Ectodermal cell (in vitro differentiated cells): ENCODE measurements around the gene MGAT2.
"Not testable (repeated sequence)": the region's sequence is repeated elsewhere in the genome, so short reads cannot be mapped to it uniquely, and the experiment has no call there.

Experiments
- H3K27ac ChIP-seq: 2 replicates; pipeline ENCODE4 v1.7.0; 2013; ENCODE audit warnings: mild to moderate bottlenecking, low read depth, low read length; ENCODE audit not compliant: insufficient read depth, poor library complexity, severe bottlenecking
- H3K27me3 ChIP-seq: 2 replicates; pipeline ENCODE4 v1.7.0; 2013; ENCODE audit warnings: mild to moderate bottlenecking, low read length; ENCODE audit not compliant: insufficient read depth, control insufficient read depth, poor library complexity, severe bottlenecking
- H3K36me3 ChIP-seq: one replicate; pipeline ENCODE4 v1.7.0; 2013; ENCODE audit warnings: low read length; ENCODE audit not compliant: control insufficient read depth, insufficient read depth
- H3K4me1 ChIP-seq: one replicate; pipeline ENCODE4 v1.7.0; 2013; ENCODE audit warnings: low read length; ENCODE audit not compliant: control insufficient read depth, insufficient read depth
- H3K4me3 ChIP-seq: 2 replicates; pipeline ENCODE4 v1.7.0; 2013; ENCODE audit warnings: low read depth, low read length, control low read depth; ENCODE audit not compliant: insufficient read depth
- H3K9me3 ChIP-seq: 2 replicates; pipeline ENCODE4 v1.7.0; 2013; ENCODE audit warnings: mild to moderate bottlenecking, low read length, moderate library complexity; ENCODE audit not compliant: control insufficient read depth
- WGBS, 2 experiments: methylation state at CpG; one replicate each; pipeline ENCODE4 v1.1.7; 2013; ENCODE audit warnings: missing lambda C conversion rate in 2 of 2; 5-methylcytosine and 5-hydroxymethylcytosine counted together

The MGAT2 gene

GRCh38 chr14:49654511-49654910 is 33.9 kb downstream of the MGAT2 start:
- Histone ChIP-seq H3K4me1 (no peaks in the 10 kb centered on the region), H3K4me3 (no peak overlapping the region), H3K36me3 (no peaks in the 10 kb centered on the region), H3K27ac (no peak overlapping the region), H3K27me3 (no peaks in the 10 kb centered on the region), H3K9me3 (no peaks in the 10 kb centered on the region)
- WGBS, 2 experiments, result 91% methylated on average over 2 of the region's 3 CpGs; no CpG with 5 or more reads in 1 of the 2 experiments

- H3K4me3 ChIP-seq, H3K4me1 ChIP-seq, H3K27ac ChIP-seq, H3K27me3 ChIP-seq, H3K9me3 ChIP-seq, H3K36me3 ChIP-seq: not testable (repeated sequence)
- 90 to 97% methylated on average over 5 to 6 of the region's 6 CpGs for WGBS, 2 experiments
These were observed 36.9 kb downstream of the MGAT2 start for GRCh38 chr14:49657500-49657899.

GRCh38 chr14:49659526-49660455 is 39.2 kb downstream of the MGAT2 start:
- H3K4me1 ChIP-seq, result no peaks in the 10 kb centered on the region
- WGBS, 2 experiments, result 80 to 93% methylated on average over 1 of the region's 2 CpGs
- no peaks in the 10 kb centered on the region for H3K36me3 ChIP-seq
- H3K27me3 ChIP-seq, result no peaks in the 10 kb centered on the region
- no peaks in the 10 kb centered on the region for H3K9me3 ChIP-seq
- H3K27ac ChIP-seq, result no peak overlapping the region
- no peak overlapping the region for H3K4me3 ChIP-seq

GRCh38 chr14:49670475-49670874 is 49.9 kb downstream of the MGAT2 start:
- Histone ChIP-seq H3K27ac (no peak overlapping the region), H3K27me3 (no peaks in the 10 kb centered on the region), H3K36me3 (peaks cover 12% of the 10 kb centered on the region)

More at GRCh38 chr14:49670475-49670874, 49.9 kb downstream of the MGAT2 start:
- no peaks in the 10 kb centered on the region for H3K9me3 ChIP-seq
- H3K4me3 ChIP-seq, result no peak overlapping the region
- H3K4me1 ChIP-seq, result no peaks in the 10 kb centered on the region
